Ishikawa (cell line): ENCODE results near the gene GHITM.

ENCODE experiments used
- EGR1 ChIP-seq: IDR thresholded peaks from 2 replicates; pipeline ENCODE4 v1.6.1; 2012
- RAD21 ChIP-seq: IDR thresholded peaks from 2 replicates; pipeline ENCODE4 v1.6.1; 2012; ENCODE audit warnings: low read depth
- TF ChIP-seq, protein P1 (sequence below): IDR thresholded peaks from 2 replicates; pipeline ENCODE4 v1.6.1; 2012; ENCODE audit warnings: low read depth, mild to moderate bottlenecking

DNA sequence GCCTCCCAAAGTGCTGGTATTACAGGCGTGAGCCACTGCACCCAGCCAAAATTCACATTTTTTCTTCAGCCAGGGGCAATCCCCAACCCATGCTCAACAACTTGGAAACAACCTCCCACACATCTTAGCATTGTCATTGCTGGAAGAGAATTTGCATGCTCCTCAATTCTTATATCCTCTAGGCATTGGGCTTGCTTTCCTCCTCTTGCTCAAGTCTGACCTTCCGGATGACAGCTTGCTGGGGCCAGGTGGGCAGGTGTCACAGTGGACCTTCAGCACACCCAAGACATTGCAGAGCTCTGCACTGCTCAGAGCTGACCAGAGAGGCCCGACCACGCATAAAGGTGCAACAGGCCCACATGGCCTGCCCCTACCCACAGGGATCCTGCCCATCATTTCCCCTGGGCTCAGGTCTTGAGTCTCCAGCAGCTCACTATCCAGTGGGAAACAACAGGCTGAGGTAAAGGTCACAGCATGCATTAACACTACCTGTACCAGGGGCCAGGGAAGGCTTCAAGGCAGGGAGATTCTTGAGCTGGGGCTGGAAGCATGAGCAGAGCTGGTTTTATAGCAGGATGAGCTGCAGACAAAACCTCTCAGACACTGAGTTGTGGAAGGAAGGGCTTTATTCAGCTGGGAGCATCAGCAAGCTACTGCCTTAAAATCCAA lies 27.4 kb downstream of the GHITM start:
- TF ChIP-seq, protein P1, sequence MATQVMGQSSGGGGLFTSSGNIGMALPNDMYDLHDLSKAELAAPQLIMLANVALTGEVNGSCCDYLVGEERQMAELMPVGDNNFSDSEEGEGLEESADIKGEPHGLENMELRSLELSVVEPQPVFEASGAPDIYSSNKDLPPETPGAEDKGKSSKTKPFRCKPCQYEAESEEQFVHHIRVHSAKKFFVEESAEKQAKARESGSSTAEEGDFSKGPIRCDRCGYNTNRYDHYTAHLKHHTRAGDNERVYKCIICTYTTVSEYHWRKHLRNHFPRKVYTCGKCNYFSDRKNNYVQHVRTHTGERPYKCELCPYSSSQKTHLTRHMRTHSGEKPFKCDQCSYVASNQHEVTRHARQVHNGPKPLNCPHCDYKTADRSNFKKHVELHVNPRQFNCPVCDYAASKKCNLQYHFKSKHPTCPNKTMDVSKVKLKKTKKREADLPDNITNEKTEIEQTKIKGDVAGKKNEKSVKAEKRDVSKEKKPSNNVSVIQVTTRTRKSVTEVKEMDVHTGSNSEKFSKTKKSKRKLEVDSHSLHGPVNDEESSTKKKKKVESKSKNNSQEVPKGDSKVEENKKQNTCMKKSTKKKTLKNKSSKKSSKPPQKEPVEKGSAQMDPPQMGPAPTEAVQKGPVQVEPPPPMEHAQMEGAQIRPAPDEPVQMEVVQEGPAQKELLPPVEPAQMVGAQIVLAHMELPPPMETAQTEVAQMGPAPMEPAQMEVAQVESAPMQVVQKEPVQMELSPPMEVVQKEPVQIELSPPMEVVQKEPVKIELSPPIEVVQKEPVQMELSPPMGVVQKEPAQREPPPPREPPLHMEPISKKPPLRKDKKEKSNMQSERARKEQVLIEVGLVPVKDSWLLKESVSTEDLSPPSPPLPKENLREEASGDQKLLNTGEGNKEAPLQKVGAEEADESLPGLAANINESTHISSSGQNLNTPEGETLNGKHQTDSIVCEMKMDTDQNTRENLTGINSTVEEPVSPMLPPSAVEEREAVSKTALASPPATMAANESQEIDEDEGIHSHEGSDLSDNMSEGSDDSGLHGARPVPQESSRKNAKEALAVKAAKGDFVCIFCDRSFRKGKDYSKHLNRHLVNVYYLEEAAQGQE: no peak
- TF ChIP-seq RAD21 (no peak), EGR1 (no peak)
